Left colon (tissue), 2 donors: ENCODE results near the gene WDR45. TPM values are rescaled to one million over a fixed set of nuclear protein-coding genes. Genes with fewer than 3 reads are reported as not detected.
"Not testable (repeated sequence)": the region's sequence is repeated elsewhere in the genome, so short reads cannot be mapped to it uniquely, and the experiment has no call there.

Experiments used
- ATAC-seq: fragments of 200-7000 bp; cut with Tn5 transposase; one replicate; pipeline ENCODE4 v1.9.1; 2020; ENCODE audit warnings: mild to moderate bottlenecking, moderate library complexity
- DNase-seq, 2 donors: peaks; one replicate each; pipeline ENCODE4 v3.0.0-alpha.2; 2020
- intact Hi-C, 2 donors: fragments of 100-400 bp; cut with DNase I in 1 of 2; cut with micrococcal nuclease in 1 of 2; formaldehyde crosslinking; loops; one replicate each; pipeline versions ENCODE4 v1.11.2 to v1.14.0; 2022; cut with DNase I, micrococcal nuclease
- long read RNA-seq: library from polyadenylated mRNA; unstranded; transcript quantifications from one replicate; pipeline ENCODE4 v2.0.0, GENCODE V29; 2021
- total RNA-seq, 2 donors: library from RNA; stranded (reverse); fragmentation: NEBNext Ultra II Directional; extraction: Animal tissue kit (Norgen Biotek cat#: 25700); gene quantifications; one replicate each; pipeline ENCODE4 v1.2.1, GENCODE V29; 2021
- donor health status: DM: no; HTN: no; CAD: no.
- donor health status: DM: yes; HTN: yes; CAD: no.

The WDR45 gene
- total RNA-seq: 10 to 100 TPM; 39.7 to 57.7 TPM
- long read RNA-seq, transcript WDR45-207 (11 exons, 1,639 nt): major isoform, 11 of 33 reads
- long read RNA-seq, partial matches to known transcripts: 11 of 33 reads
- long read RNA-seq, other reads (novel, unspliced or antisense): 7 of 33 reads

- intact Hi-C loops: no loop called here
- peak; percentile 75 to 77 for DNase-seq
- ATAC-seq: peak; percentile 93
These were observed at the start of gene WDR45 for GRCh38 chrX:49079489-49080428. WDR45 (minus strand) TSS chrX:49079887; CDS start chrX:49078095, 1,792 bp downstream.

- no peak for ATAC-seq
- intact Hi-C loops: no loop called here
These were observed 49.7 kb upstream of the WDR45 start for GRCh38 chrX:49129427-49129826.

DNA sequence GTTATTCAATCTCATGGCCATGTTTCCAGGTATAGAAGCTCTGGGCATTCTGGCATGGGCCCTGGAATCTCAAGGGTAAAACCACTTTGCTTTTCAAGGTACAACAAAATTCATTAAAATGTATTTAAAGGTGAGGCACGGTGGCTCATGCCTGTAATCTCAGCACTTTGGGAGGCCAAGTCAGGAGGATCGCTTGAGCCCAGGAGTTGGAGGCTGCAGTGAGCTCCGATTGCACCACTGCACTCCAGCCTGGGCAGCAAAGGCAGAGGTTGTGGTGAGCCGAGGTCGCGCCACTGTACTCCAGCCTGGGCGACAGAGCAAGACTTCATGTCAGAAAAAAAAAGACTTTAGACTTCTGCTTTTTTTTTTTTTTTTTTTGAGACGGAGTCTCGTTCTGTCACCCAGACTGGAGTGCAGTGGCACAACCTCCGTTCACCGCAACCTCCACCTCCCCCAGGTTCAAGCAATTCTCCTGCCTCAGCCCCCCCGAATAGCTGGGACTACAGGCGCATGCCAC is 48.1 kb upstream of the WDR45 start:
- DNase-seq, intact Hi-C loops, ATAC-seq: not testable (repeated sequence)

More at GRCh38 chrX:49129427-49129826, 49.7 kb upstream of the WDR45 start:
- DNase-seq: no peak

DNA sequence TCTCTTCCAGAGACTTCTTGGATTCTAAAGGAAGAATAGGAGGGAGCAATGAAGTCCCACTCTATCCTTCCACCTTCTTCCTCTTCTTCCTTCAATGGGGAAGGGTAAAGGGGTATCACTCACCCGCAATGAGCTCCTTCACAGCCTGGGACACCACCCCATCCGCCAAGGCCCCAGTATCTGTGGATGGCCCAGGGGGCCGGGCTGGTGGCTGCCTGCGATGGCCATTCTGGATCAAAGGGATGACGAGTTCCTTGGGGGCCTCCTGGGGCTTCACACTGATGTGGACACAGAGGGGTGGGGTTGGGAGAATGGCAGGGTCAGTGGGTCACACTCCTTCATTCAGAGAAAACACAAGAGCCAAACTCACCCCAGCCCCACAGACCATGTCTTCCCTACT is 42.8 kb upstream of the WDR45 start:
- intact Hi-C loops: no loop called here
- ATAC-seq (no peak), DNase-seq (no peak)

GRCh38 chrX:49120091-49120490 is 40.4 kb upstream of the WDR45 start:
- intact Hi-C loops: no loop called here
- peak in 1 of 2 donors; percentile 11 for DNase-seq
- ATAC-seq: peak; percentile 30

GRCh38 chrX:49117581-49117980 is 37.9 kb upstream of the WDR45 start:
- intact Hi-C loops: no loop called here
- DNase-seq (no peak), ATAC-seq (no peak)

GRCh38 chrX:49116716-49117115 is 37.0 kb upstream of the WDR45 start:
- DNase-seq (no peak), ATAC-seq (no peak)
- intact Hi-C loops: no loop called here

DNA sequence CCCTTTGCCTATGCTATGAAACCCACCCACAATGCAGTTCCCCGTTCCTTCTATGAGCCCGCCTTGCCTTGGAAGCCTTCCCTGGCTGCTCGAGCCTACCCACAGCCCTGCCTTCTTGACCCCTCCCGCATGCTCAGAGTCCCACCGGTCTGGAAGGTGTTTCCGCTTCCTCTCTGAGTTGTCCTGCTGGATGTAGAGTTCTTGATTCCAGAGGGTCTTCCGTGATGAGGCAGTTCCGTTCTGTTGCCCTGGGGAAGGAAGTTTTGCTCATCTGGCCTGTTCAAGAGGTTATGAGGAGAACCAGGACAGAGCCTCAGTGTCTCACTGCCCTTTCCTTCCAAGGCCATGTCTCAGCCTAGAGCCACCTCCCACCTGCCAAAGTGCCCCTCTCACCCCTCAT is 36.4 kb upstream of the WDR45 start:
- intact Hi-C loops: no loop called here
- DNase-seq (no peak), ATAC-seq (no peak)

DNA sequence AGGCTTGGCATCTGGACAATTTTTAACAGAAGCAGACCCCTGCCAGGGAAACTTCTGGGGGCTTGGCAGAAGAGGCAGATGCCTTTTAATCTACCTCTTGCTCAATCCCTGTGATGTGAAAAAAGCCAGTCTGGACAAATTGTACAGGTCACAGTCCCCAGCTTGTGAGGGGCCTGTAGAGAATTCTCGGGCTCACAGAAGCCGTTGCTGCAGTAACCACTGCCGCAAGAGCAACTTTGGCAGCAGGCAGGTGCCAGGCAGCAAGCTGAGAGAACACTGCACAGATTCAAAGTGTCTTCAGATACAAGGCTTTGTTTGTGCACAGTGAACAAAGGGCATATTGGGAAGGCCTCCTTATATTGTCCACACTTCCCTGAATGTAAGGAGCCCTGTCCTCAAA is 32.1 kb upstream of the WDR45 start:
- intact Hi-C loops: no loop called here
- no peak for ATAC-seq

GRCh38 chrX:49110417-49110816 is 30.7 kb upstream of the WDR45 start:
- DNase-seq: no peak
- intact Hi-C loops: no loop called here
- ATAC-seq: no peak

More for the DNA sequence above, 32.1 kb upstream of the WDR45 start:
- DNase-seq: no peak

GRCh38 chrX:49108641-49109040 is 29.0 kb upstream of the WDR45 start:
- ATAC-seq (no peak), DNase-seq (no peak)
- intact Hi-C loops: no loop called here

DNA sequence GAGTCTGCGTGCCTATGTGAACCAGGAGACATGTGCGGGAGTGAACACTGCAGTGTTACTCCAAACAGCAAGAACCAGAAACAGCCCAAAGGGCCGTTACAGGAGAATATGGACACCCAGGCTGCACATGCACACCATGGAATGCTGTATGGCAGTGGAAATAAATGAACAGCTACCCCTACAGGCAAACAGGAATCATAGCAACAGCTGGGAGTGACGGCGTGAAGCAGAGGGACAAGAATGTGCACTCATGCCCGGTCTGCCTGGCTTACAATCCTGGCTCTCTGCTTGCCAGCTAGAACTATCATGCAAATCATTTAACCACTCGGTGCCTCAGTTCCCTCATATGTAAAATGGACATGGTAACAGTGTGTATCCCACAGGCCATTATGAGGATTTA is 27.2 kb upstream of the WDR45 start:
- intact Hi-C loops: no loop called here
- ATAC-seq (peak; percentile 83), DNase-seq (no peak)

GRCh38 chrX:49106296-49106695 is 26.6 kb upstream of the WDR45 start:
- ATAC-seq (no peak), DNase-seq (no peak)
- intact Hi-C loops: no loop called here

DNA sequence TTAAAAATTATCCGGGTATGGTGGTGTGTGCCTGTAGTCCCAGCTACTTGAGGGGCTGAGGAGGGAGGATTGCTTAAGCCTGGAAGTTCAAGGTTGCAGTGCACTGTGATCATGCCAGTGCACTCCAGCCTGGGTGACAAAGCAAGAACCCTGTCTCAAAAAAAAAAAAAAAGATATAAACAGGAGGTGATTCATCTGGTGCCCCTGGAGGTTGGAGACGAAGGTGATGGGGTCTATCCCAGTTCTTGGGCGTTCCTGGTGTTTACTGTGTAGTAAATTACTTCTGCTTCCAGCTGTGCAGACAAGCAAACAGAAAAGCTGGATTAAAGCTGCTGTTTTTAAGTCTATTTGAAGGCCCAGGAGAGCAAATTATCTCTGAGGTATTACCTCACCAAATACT is 23.9 kb upstream of the WDR45 start:
- ATAC-seq (no peak), DNase-seq (no peak)
- intact Hi-C loops: no loop called here

DNA sequence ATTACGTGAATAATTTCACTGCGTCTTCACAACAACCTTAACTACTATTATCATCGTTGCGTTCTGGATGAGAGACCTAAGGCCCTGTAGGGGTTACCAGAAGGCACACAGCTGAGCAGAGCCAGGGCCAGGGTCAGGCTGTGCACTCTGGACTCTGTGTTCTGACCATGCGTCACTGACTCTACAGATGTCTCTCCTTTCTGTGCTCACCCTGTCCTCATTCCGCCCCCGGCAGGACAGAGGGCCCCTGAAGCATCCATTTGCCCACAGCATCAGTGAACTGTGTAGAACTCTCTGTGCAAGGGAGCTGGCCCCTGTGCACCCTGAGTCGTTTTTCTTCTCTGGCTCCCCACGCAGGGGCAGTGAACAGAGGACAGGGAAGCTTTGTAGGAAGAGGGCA is 22.5 kb upstream of the WDR45 start:
- no peak for DNase-seq
- ATAC-seq: no peak
- intact Hi-C loops: no loop called here

DNA sequence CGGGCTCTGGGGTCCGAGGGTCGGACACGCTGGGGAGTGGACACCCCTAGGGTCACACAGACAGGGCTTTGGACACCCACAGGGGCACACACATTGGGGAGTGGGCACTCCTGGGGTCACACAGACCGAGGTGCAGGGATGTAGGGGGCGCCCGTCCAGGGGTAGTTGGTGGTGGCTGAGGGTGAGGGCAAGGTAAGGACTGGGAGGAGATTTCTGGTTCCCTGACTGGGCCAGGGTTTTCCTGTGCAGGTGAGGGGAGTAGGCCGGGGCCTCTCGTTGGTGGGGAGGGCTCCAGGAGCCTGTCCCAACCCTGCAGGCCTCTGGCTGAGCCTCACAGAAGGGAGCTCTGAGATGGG is 21.9 kb upstream of the WDR45 start:
- DNase-seq (peak in 1 of 2 donors; percentile 23), ATAC-seq (no peak)
- intact Hi-C loops: no loop called here

GRCh38 chrX:49100704-49101628 is 21.3 kb upstream of the WDR45 start:
- intact Hi-C loops: no loop called here
- peak; percentile 93 for ATAC-seq
- DNase-seq: peak; percentile 90 to 91

- ATAC-seq (no peak), DNase-seq (no peak)
- intact Hi-C loops: no loop called here
These were observed 16.7 kb upstream of the WDR45 start for GRCh38 chrX:49096419-49096818.

DNA sequence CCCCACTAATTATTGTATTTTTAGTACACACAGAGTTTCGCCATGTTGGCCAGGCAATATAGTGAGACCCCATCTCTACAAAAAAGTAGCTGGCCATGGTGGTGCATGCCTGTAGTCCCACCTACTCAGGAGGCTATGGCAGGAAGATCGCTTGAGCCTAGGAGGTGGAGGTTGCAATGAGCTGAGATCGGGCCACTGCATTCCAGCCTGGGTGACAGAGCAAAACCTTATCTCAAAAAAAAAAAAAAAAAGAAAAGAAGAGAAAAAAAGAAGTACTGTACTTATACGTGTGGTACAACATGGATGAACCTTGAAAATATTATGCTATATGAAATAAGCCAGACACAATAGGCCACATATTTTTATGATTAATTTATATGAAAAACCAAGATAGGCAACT is 9.9 kb upstream of the WDR45 start:
- no peak for ATAC-seq
- intact Hi-C loops: no loop called here
- DNase-seq: no peak
